GM19463 (cell line): ENCODE measurements around the gene DUSP22.

Source experiments
- ATAC-seq: cut with Tn5 transposase; IDR thresholded peaks from one replicate; pipeline ENCODE4 v1.9.1; 2021; ENCODE audit warnings: mild to moderate bottlenecking, moderate library complexity; ENCODE audit not compliant: unreplicated experiment

Gene DUSP22

DNA sequence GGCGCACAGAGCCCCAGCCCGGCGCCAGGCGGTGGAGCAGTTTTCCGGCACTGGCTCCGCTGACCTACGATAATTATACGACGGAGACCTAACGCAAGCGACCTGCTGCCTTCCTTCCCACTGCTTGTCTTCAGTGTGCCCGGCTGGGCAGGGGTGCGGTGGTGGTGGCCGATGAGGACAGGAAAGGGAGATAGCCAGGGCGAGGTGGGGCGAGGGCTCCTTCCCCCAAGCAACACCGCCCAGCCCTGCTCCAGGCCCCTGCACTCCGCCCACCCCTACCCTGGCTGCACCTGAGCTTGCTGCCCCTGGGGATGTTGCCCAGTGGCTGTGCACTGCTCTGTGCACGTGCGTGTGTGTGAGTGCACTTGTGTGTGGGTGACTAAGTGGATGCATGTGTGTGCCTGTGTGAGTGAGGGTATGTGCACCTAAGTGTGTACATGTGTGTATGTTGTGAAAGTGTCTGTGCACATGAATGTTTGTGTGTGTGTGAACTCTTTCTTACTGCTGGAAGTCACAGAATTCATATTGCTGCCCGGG, 56.6 kb downstream of the DUSP22 start:
- ATAC-seq: no peak

DNA sequence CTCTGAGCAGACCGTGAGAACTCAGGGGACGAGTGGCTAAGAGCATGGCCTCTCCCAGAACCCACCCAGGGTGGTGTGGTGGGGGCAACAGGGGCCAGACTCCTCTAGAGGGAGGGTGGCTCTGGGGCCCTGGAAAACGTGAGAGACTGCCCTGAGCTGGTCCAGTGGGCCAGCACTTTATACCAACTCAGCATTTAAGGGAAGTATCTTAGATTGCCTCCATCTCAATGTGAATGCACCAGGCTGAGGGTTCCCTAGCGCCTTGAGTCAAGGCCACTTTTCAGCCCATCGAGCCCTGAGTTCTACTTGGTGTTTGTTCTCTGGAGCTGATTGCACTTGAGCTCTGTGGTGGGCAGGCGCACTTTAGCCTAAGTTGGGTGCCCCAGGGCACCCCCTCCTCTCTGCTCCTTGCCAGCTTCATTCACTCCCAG, 57.2 kb downstream of the DUSP22 start:
- no peak for ATAC-seq

DNA sequence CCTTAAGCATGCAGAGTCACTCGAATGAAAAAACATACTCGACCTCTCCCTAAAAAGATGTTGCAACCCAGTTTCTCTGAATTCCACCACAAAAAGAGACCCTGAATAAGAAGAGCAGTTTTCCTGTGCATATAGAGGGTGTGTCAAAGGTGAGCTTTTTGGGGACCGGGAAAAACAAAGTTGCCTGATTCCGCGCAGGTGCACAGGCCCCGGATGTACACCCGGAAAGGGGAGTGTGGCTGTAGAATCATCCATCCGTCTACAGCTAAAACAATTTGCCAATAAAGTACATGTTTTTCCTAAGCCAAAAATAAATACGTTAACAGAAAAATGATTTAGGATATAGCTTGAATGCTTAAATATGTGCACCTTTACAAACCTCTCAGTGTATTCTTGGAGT, 58.1 kb downstream of the DUSP22 start:
- no peak for ATAC-seq

DNA sequence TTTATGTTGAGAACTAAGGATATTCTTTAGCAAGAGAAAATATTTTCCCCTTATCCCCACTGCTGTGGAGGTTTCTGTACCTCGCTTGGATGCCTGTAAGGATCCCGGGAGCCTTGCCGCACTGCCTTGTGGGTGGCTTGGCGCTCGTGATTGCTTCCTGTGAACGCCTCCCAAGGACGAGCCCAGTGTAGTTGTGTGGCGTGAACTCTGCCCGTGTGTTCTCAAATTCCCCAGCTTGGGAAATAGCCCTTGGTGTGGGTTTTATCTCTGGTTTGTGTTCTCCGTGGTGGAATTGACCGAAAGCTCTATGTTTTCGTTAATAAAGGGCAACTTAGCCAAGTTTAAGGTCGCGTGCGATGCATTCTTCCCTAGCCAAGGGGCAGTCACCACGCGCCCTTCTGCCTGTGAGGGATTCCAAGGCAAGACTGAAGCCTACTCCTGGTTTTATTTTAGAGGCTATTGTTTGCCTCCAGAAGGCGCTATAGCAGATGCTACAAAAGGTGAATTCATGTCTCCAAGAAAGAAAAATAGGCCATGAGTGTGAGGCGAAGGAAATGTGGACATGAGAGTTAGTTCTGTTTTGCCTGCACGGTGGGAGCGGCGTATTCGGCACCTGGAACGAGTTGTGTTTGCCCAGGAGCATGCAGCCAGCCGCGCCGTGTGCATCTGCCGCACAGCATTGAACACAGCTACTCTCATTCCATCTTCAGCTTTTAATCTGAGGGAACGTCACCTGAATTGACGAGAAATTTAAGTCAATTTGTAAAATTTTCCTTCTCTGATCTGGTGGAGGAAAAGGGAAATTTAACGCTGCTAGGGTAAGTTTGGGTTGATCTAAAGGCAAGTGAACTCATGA, 59.0 kb downstream of the DUSP22 start:
- no peak for ATAC-seq

DNA sequence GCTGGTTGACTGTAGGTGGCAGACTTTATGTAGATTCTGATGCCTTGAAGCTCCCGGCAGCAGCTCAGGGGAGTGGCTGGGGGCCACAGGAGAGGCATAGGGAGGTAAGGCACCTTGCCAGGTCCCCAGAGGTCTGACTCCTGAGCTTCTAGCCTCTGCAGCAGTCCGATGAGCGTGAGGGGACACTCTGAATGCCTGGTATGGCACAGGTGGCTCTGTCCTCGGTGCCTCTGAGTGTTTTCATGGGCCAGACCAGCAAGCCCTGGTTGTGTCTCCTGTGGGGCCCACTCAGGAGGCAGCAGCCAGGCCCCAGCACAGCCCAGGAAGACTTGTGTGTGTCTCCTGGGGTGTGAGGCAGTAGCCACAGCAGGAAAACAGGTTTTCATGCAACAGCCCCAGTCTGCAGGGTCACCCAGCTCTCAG, 59.6 kb downstream of the DUSP22 start:
- no peak for ATAC-seq

DNA sequence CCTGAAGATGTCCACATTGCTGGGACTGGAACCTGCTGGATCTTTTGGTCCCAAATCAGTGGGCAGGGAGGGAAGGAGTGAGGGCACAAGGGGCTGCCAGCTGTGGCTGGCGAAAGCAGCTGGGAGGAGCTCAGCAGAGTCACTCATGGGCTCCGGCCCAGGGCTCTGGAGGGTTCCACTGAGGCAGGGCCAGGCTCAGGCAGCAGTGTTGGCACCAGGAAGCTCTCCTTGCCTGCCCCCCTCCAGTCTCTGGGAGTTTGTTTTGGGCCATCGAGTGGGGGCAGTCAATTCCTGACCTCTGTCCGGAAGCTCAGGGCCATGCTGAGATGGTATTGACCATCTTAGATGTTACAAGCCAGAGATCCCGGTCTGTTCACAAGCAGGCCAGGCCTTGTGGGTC, 60.2 kb downstream of the DUSP22 start:
- no peak for ATAC-seq

GRCh38 chr6:352896-353470, 60.7 kb downstream of the DUSP22 start:
- no peak for ATAC-seq

DNA sequence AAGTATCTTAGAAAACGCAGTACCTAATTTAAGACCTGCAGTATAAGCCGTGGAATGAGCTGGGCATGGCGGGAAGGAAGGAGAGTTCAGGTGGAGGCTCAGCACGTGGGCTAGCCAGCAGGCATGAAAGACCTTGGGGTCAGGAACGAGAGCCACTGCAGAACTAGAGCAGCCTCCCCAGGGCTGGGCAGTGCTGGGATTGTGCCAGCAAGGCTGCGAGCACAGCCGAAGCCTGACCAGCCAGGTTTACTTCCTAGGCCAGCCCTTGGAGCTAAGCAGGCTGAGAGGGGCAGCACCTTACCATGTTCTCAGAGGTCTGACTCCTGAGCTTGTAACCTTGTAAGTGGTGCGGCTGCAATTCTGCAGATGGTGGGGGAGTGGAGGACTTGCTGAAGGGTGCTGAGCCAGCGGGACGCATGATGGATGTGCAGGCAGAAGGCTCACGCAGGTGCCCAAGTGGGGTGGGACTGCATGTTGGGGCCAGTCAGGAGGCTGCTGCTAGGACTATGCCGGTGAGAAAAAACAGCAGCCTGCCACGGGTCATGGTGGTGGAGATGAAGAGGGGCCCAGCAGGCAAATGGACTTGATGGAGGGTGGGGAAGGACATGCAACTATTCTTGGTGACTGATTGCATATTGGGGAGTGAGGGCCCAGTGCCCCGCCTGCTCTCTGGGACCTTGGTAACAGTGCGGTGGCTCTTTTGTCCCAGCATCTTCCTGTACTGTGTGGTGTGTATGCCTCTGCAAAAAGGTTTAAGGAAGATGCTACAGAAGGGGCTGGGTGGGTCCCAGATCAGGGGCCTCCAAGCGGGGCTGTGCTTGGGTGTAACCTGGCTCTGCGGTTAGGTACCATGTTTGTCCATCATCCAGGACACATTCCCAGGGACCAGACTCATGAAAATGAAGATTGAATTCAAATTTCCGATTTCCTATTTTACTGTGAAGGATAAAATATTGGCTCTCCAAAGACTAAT, 61.6 kb downstream of the DUSP22 start:
- ATAC-seq: no peak

DNA sequence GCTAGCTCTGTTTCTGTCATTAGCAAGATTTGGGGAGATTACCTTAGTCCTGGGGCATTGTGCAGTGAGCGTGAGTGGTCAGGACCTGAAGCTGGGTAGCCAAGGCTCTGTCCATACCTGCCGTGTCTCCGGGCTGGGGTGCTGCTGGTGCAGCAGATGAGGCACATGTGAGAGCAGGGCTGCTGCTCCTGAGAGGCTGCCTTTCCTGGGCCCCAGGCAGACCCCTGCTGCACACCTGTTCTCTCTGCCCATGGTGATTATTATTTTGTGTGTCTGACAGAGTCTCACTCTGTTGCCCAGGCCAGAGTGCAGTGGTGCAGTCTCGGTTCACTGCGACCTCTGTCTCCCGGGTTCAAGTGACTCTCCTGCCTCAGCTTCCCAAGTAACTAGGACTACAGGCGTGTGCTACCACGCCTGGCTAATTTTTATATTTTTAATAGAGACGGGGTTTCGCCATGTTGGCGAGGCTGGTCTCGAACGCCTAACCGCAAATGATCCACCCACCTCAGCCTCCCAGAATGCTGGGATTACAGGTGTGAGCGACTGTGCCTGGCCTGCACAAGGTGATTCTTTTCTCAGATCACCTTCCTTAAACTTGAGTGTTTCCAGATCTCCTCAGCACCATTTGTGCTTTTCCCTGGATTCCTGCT, 62.5 kb downstream of the DUSP22 start:
- no peak for ATAC-seq

GRCh38 chr6:355373-356208, 63.3 kb downstream of the DUSP22 start:
- no peak for ATAC-seq

DNA sequence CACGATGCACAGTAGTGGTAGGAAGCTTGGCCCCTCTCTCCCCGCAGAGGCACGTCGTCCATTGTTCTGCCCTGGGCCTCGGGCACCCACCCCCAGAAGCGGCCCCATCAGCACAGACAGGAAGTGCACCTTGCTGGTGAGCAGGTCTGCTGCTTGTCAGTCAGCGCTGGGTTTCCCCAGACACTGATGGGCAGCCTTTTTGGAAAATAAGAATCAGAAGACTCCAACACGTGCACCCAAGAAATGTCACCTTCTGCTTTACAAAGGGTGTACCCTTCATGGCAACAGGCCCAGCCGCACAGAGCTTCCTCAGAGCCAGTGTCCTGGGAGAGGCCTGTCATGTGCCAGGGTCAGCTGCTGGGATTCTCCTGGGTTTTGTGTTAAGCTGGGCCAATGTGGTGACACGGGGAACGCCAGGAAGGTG, 64.6 kb downstream of the DUSP22 start:
- peak; percentile 64 for ATAC-seq

GRCh38 chr6:357261-357790, 65.0 kb downstream of the DUSP22 start:
- no peak for ATAC-seq

DNA sequence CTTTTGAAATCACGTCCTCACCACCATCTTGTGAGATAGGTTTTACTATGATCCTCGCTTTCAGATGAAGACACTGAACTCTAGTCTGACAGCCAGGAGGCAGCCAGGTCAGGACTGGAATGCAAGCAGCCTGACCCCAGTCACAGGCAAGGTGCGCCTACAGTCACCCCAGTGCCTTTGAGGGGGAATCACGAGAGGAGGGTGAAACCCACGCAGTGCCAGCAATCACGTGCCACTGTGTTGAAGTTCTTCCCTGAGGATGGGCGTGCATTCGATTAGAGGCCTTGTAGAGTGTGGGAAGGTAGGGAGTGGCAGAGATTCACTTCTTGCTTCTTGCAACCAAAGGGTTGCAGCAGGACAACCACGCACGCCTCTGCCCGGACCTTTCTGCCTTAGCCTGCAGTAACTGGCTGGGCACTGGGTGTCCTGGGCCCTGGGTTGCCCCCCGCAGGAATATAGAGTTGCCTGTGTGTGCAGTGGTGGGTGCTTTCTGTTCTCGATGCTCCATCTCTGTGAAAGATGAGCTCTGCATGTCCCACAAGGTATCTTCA, 65.6 kb downstream of the DUSP22 start:
- ATAC-seq: no peak

- ATAC-seq: no peak
These were observed 66.1 kb downstream of the DUSP22 start for GRCh38 chr6:358432-358831.

GRCh38 chr6:358847-359246, 66.6 kb downstream of the DUSP22 start:
- no peak for ATAC-seq

GRCh38 chr6:359261-360035, 67.2 kb downstream of the DUSP22 start:
- ATAC-seq: no peak

GRCh38 chr6:360349-360748, 68.1 kb downstream of the DUSP22 start:
- ATAC-seq: no peak

GRCh38 chr6:360764-361373, 68.6 kb downstream of the DUSP22 start:
- no peak for ATAC-seq
